ENCODE data around the gene TMTC2. TPM values are rescaled to one million over a fixed set of nuclear protein-coding genes. Genes with fewer than 3 reads are reported as not detected.
"Not testable (repeated sequence)": the region's sequence is repeated elsewhere in the genome, so short reads cannot be mapped to it uniquely, and the experiment has no call there.

The TMTC2 gene
- total RNA-seq, 4 donors from 2014 or later: 19.5 to 35.8 (median 22.9) TPM

DNA sequence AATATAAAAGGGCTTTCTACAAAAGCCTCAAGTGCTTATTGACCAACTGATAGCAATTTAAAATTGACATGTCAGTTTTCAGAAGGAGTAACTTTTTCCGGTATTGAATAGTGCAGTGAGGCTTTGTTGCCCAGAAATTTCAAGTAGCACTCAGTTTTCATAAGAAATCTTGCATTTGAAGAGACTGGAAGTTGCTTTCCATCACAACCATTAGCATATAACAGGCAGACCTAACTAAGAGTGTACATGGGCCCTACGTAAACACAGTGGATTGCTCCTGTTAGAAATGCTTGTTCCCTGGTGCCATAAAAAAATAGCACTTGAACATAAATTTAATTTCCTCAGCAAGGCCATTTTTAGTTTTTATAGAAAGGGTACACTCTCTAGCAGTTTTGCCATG, 117.9 kb downstream of the TMTC2 start:
- Histone ChIP-seq H3K4me3 (no peak overlapping the region), H3K9me3 (no peaks in the 10 kb centered on the region), H3K27me3 (no peaks in the 10 kb centered on the region), H3K4me1 (no peaks in the 10 kb centered on the region), H3K27ac (no peak overlapping the region), H3K36me3 (peaks cover 0 to 11% (median 0%) of the 10 kb centered on the region in 3 donors)
- no peak for DNase-seq (ENCODE audit: low spot score in 2 of 2)
- WGBS, 2 donors: 94% methylated on average over 2 of the region's 2 CpGs
- TF ChIP-seq, protein P1, sequence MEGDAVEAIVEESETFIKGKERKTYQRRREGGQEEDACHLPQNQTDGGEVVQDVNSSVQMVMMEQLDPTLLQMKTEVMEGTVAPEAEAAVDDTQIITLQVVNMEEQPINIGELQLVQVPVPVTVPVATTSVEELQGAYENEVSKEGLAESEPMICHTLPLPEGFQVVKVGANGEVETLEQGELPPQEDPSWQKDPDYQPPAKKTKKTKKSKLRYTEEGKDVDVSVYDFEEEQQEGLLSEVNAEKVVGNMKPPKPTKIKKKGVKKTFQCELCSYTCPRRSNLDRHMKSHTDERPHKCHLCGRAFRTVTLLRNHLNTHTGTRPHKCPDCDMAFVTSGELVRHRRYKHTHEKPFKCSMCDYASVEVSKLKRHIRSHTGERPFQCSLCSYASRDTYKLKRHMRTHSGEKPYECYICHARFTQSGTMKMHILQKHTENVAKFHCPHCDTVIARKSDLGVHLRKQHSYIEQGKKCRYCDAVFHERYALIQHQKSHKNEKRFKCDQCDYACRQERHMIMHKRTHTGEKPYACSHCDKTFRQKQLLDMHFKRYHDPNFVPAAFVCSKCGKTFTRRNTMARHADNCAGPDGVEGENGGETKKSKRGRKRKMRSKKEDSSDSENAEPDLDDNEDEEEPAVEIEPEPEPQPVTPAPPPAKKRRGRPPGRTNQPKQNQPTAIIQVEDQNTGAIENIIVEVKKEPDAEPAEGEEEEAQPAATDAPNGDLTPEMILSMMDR (IDR thresholded peaks at IDR 0.05): no peak
- TF ChIP-seq POLR2A (IDR thresholded peaks at IDR 0.05) (no peak), EP300 (IDR thresholded peaks at IDR 0.05) (no peak)

DNA sequence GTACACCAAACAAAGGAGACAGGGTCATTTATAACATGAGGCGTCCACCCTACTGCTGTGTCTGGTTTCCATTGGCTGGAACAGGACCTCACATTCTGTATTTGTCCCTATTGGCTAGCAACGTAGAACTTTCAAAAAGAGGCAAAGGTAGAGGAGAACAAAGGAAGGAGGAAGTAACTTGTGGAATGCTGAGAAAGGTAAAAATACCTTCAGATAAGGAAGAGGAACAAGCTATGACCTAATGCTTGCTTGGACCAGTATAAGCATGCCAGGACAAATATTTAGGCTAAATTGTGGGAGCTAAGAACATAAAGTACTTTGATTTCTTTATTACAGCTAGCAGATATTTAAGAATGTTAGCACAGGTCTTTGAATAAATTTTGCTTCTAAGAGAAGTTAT, 118.3 kb downstream of the TMTC2 start:
- H3K4me1 ChIP-seq; H3K4me3 ChIP-seq; H3K27me3 ChIP-seq; H3K27ac ChIP-seq; H3K9me3 ChIP-seq; DNase-seq (ENCODE audit: low spot score in 2 of 2): not testable (repeated sequence)
- H3K36me3 ChIP-seq: peaks cover 0 to 11% (median 0%) of the 10 kb centered on the region in 3 donors
- WGBS, 2 donors: 84 to 90% methylated on average over 2 of the region's 2 CpGs

DNA sequence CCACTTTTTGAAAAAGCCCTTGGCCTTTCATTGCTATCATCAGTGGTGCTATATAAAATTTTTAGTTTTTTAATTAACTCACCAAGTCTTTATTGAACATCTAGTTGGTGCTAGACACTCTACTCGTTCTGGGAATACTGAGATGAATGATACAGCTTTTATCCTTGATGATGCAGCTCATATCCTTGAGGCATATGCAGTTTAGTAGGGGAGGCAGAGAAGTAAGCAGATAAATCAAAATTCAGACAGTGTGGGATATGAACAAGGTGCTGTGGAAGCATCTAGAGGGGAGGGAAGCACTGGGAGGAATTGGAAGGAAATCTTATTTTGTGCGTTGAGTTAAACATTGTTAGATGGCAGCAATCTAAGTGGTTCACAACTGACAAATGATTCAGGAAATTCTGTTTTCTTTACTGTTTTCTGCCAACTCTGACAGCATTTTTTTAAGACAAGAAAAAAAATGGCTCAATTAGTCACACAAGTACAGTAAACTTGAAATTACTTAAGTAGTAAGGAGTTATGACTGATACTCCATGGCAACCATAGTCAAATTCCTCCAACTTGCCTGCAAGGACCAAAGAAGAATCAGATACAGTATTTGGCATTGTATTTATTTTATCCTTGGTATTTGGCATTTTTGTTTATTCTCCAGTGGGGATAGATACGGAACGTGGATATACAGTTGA, 119.2 kb downstream of the TMTC2 start:
- no peaks in the 10 kb centered on the region for H3K4me1 ChIP-seq
- TF ChIP-seq, protein P1 (IDR thresholded peaks at IDR 0.05): no peak
- TF ChIP-seq POLR2A (IDR thresholded peaks at IDR 0.05): no peak
- no peak for TF ChIP-seq EP300 (IDR thresholded peaks at IDR 0.05)
- no peak overlapping the region for H3K4me3 ChIP-seq
- WGBS, 2 donors: 86 to 90% methylated on average over 4 of the region's 4 CpGs
- no peaks in the 10 kb centered on the region for H3K9me3 ChIP-seq
- H3K36me3 ChIP-seq: peaks cover 0 to 11% (median 0%) of the 10 kb centered on the region in 3 donors
- H3K27ac ChIP-seq: no peak overlapping the region
- H3K27me3 ChIP-seq: no peaks in the 10 kb centered on the region
- no peak for DNase-seq (ENCODE audit: low spot score in 2 of 2)

DNA sequence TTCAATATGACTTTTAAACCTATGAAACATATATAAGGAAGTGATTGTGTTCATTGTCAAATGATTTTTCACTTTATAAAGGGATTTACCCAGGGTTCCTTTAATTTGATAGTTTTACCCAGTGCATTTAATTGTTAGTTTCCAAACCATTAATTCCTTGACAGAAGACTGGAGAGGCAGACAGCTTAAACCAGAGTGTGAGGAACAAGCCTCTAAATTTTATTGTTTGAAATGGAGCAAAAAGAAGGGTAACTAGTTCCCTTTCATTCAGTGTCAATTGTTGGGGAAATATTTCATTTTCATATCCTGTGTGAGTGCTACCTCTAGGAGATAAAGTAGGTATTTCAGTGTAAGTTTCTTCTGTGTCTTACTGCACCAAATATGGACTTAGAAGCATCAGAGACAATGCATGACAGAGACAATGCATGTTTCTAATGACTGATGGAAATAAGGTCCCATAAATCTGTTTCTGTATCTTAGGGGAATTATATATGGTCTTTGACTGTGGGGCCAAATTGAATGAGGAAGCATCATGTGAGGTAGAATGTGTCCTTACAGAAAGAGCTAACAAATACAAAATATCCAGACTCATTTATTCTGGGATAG, 120.5 kb downstream of the TMTC2 start:
- Histone ChIP-seq H3K4me1 (no peaks in the 10 kb centered on the region), H3K9me3 (no peaks in the 10 kb centered on the region), H3K27ac (no peak overlapping the region), H3K36me3 (peaks cover 0 to under 1% (median 0%) of the 10 kb centered on the region in 3 donors), H3K27me3 (no peaks in the 10 kb centered on the region), H3K4me3 (no peak overlapping the region)
- no peak for DNase-seq (ENCODE audit: low spot score in 2 of 2)
- TF ChIP-seq EP300 (IDR thresholded peaks at IDR 0.05) (no peak), POLR2A (IDR thresholded peaks at IDR 0.05) (no peak)
- TF ChIP-seq, protein P1 (IDR thresholded peaks at IDR 0.05): no peak

DNA sequence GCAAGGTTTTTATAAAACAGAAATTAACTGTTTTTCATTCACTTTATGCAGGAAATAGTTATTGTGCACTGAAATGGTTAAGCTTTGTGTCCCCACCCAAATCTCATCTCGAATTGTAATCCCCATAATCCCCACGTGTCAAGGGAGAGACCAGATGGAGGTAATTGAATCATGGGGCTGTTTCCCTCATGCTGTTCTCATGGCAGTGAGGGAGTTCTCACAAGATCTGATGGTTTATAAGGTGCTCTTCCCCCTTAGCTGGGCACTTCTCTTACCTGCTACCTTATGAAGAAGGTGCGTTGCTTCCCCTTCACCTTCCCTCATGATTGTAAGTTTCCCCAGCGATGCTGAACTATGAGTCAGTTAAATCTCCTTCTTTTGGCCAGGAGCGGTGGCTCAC, 123.9 kb downstream of the TMTC2 start:
- H3K4me3 ChIP-seq: no peak overlapping the region
- no peak for DNase-seq (ENCODE audit: low spot score in 2 of 2)
- TF ChIP-seq POLR2A (IDR thresholded peaks at IDR 0.05) (no peak), EP300 (IDR thresholded peaks at IDR 0.05) (no peak)
- TF ChIP-seq, protein P1 (IDR thresholded peaks at IDR 0.05): no peak
- no peaks in the 10 kb centered on the region for H3K27me3 ChIP-seq
- WGBS, 2 donors: 73 to 76% methylated on average over 5 of the region's 5 CpGs
- H3K4me1 ChIP-seq: no peaks in the 10 kb centered on the region
- H3K36me3 ChIP-seq: no peaks in the 10 kb centered on the region
- no peaks in the 10 kb centered on the region for H3K9me3 ChIP-seq
- no peak overlapping the region for H3K27ac ChIP-seq

All from tibial nerve (tissue), 4 donors.